Measurements from ENCODE around the gene PRKCE. TPM values are rescaled to one million over a fixed set of nuclear protein-coding genes. Genes with fewer than 3 reads are reported as not detected.

Gene PRKCE
- total RNA-seq, 2 experiments from 2014 or later: 12.5 to 13.6 TPM

DNA sequence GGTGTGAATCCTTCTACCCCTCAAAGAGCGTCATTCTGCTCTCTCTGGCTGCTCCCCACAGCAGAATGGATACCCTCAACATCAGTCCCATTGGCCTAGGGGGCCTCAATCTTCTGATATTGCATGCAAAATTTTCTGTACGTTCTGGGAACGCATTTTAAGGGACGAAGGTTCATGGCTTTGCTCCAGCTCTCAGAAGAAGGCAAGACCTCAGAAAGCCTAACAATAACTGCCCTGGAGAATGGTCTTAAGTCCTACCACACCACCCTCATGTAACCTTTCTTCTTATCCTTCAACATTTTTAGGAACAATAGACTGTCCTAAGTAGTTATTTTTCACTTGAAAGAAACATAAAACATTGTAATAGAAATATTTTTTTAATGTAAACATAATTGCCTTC is 212.6 kb downstream of the PRKCE start:
- ChIA-PET CTCF (no interaction called here), POLR2A (no interaction called here)
- H3K27me3 Mint-ChIP-seq: no peaks in the 10 kb centered on the region
- H3K36me3 Mint-ChIP-seq: no peaks in the 10 kb centered on the region
- no peak for DNase-seq
- H3K4me3 Mint-ChIP-seq: no peak overlapping the region
- no peak overlapping the region for H3K27ac Mint-ChIP-seq
- no peaks in the 10 kb centered on the region for H3K9me3 Mint-ChIP-seq
- peaks cover 38% of the 10 kb centered on the region for H3K4me1 Mint-ChIP-seq (ENCODE audit: low read depth)
- intact Hi-C loops (cut with micrococcal nuclease): loop anchor here (5.0 kb wide), 1 partner anchor 38 kb away; no protein-coding TSS in a partner anchor

DNA sequence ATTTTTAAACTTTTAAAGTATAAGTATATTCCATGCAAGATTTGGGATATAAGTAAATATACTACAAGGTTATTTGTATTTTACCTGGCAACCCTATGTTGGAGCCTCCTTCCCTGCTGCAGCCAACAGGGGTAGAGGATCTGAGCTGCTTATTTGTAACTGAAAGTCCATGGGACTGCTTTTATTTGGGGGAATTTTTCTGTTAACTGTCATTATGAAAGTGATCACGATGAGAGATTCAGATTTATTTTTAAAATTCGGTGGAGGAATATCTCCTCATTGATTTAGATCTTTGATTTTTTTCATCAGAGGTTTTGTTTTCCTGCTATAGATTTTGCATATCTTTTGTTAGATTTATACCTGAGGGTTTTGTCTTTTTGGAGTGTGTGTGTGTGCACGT is 215.9 kb downstream of the PRKCE start:
- DNase-seq: no peak
- Mint-ChIP-seq H3K27me3 (no peaks in the 10 kb centered on the region), H3K4me3 (no peak overlapping the region), H3K36me3 (no peaks in the 10 kb centered on the region), H3K4me1 (ENCODE audit: low read depth) (peaks cover 13% of the 10 kb centered on the region), H3K27ac (no peak overlapping the region), H3K9me3 (no peaks in the 10 kb centered on the region)
- intact Hi-C loops (cut with micrococcal nuclease): no loop called here
- ChIA-PET POLR2A (no interaction called here), CTCF (no interaction called here)

DNA sequence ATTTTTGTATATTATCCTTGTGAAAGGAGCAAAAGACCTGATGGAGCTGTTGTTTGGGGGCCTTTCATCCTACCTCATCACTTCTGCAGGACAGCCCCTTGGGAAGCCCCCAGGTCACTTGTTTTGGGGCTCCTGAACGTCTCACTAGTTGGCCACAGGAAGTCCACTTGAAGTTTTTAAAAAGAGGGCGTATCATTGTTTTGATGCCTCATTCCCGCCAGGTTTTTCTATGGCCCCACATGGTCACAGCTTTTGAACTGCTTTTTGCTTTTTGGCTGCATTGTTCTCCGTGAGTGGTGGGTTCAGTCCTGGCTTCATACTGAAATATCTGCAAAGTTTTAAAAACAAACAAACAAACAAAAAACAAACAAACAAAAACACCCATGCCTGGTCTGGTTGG is 216.3 kb downstream of the PRKCE start:
- Mint-ChIP-seq H3K9me3 (no peaks in the 10 kb centered on the region), H3K36me3 (no peaks in the 10 kb centered on the region), H3K4me3 (no peak overlapping the region), H3K27me3 (no peaks in the 10 kb centered on the region), H3K4me1 (ENCODE audit: low read depth) (peaks cover 9% of the 10 kb centered on the region), H3K27ac (no peak overlapping the region)
- CTCF ChIA-PET: no interaction called here
- intact Hi-C loops (cut with micrococcal nuclease): no loop called here
- POLR2A ChIA-PET: no interaction called here
- DNase-seq: no peak

DNA sequence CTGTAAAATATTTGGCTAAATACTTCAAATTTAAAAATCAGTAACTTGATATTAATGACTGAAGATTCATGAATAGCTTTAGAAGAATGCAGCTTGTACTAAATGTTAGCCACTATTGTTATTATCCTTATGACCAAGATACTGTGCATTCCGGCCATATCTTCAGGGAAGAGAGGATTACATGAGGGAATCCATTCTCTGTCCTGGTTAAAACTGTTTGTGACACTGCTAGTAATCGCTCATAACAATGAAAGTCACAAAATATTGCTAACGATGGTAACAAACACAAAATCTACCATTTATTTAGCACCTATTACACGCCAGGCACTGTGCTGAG is 217.7 kb downstream of the PRKCE start:
- no peak for DNase-seq
- H3K36me3 Mint-ChIP-seq: no peaks in the 10 kb centered on the region
- H3K27me3 Mint-ChIP-seq: no peaks in the 10 kb centered on the region
- H3K4me3 Mint-ChIP-seq: no peak overlapping the region
- POLR2A ChIA-PET: no interaction called here
- CTCF ChIA-PET: no interaction called here
- H3K27ac Mint-ChIP-seq: no peak overlapping the region
- peaks cover 5% of the 10 kb centered on the region for H3K4me1 Mint-ChIP-seq (ENCODE audit: low read depth)
- intact Hi-C loops (cut with micrococcal nuclease): no loop called here
- no peaks in the 10 kb centered on the region for H3K9me3 Mint-ChIP-seq

DNA sequence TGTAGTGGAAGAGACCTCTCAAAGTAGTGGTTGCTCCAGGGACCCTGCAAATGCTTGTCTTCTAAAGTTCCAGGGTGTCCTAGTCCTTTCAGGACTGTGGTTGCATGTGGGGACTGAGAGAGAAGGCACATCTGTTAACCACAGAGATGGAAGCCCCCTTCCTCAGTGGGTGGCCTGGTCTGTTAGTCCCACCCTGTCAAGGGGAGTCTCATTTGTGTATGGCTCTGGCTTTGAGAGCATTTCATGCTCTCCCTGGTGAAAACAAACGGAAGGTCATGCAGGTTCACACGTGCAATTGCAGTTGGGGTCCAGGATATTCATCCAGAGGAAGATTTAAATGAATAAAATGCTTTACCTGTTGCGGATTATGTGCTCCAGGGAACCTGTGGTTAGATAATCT is 219.6 kb downstream of the PRKCE start:
- Mint-ChIP-seq H3K4me1 (ENCODE audit: low read depth) (peaks cover 5% of the 10 kb centered on the region), H3K4me3 (no peak overlapping the region), H3K36me3 (peaks cover 3% of the 10 kb centered on the region), H3K9me3 (peaks cover 10% of the 10 kb centered on the region), H3K27ac (no peak overlapping the region), H3K27me3 (no peaks in the 10 kb centered on the region)
- ChIA-PET POLR2A (no interaction called here), CTCF (no interaction called here)
- DNase-seq: no peak
- intact Hi-C loops (cut with micrococcal nuclease): no loop called here

DNA sequence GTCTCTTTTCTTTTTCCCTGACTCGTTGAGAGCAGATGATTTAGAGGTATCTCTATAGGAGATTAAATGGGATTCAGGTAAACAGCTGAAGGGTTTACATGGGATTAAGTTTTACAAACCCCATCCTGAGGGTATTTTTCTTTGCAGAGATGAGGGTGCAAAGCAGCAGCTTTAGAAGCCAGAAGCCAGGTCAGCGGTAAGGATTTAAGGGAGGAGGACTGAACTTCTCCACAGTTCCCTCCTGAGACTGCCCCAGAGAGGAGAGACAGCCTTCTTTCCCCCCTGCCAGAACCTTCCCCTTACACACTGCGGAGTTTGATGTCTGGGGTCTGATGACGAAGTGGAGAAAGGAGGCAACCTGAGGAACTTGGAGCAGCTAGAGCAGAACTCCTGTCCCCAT is 220.1 kb downstream of the PRKCE start:
- CTCF ChIA-PET: no interaction called here
- H3K4me1 Mint-ChIP-seq (ENCODE audit: low read depth): peaks cover 5% of the 10 kb centered on the region
- no peak for DNase-seq
- no peaks in the 10 kb centered on the region for H3K27me3 Mint-ChIP-seq
- peaks cover 16% of the 10 kb centered on the region for H3K9me3 Mint-ChIP-seq
- intact Hi-C loops (cut with micrococcal nuclease): no loop called here
- no peak overlapping the region for H3K27ac Mint-ChIP-seq
- H3K36me3 Mint-ChIP-seq: peaks cover 8% of the 10 kb centered on the region
- no peak overlapping the region for H3K4me3 Mint-ChIP-seq
- POLR2A ChIA-PET: no interaction called here

DNA sequence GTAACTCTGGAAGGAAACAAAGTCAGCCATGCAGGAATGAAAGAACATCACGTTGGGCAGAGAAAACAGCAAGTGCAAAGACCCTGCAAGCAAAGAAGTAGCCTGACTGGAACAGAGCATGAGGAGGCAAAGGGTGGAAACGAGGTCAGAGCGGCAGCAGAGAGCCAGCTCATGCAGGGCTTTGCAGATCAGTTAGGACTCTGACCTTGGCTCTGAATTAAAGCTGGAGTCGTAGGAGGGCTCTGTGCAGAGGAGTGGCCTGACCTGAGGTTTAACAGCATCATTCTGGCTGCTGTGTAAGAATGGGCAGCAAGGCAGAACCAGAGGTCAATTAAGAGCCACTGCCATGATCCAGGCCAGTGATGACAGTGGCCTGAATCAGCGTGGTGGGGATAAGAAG is 220.7 kb downstream of the PRKCE start:
- Mint-ChIP-seq H3K27ac (no peak overlapping the region), H3K27me3 (no peaks in the 10 kb centered on the region), H3K36me3 (peaks cover 12% of the 10 kb centered on the region), H3K9me3 (peaks cover 20% of the 10 kb centered on the region), H3K4me1 (ENCODE audit: low read depth) (peaks cover 5% of the 10 kb centered on the region), H3K4me3 (no peak overlapping the region)
- no peak for DNase-seq
- ChIA-PET CTCF (no interaction called here), POLR2A (no interaction called here)
- intact Hi-C loops (cut with micrococcal nuclease): no loop called here

DNA sequence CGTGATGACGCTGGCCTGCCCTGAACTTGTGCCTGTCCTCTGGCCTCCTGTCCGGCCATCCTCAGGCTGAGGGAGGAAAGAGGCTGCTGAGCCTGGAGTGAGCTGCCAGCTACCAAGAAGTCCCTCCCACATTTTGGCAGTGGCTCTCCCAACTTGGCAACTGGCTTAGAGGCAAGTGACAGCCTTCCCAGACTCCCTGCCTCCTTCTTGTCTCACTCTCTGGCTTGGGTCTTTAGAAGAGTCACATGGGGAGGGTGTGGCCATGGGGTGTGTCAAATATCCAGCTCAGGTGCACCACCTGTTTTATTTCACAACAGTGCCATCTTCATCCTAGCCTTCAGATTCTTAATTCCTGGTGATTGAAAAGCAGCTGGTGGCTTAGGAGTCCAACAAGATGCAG is 222.9 kb downstream of the PRKCE start:
- H3K4me3 Mint-ChIP-seq: no peak overlapping the region
- peaks cover 24% of the 10 kb centered on the region for H3K36me3 Mint-ChIP-seq
- intact Hi-C loops (cut with micrococcal nuclease): no loop called here
- no peak overlapping the region for H3K27ac Mint-ChIP-seq
- no peak for DNase-seq
- H3K9me3 Mint-ChIP-seq: peaks cover 22% of the 10 kb centered on the region
- no peaks in the 10 kb centered on the region for H3K27me3 Mint-ChIP-seq
- ChIA-PET CTCF (no interaction called here), POLR2A (no interaction called here)
- no peaks in the 10 kb centered on the region for H3K4me1 Mint-ChIP-seq (ENCODE audit: low read depth)

DNA sequence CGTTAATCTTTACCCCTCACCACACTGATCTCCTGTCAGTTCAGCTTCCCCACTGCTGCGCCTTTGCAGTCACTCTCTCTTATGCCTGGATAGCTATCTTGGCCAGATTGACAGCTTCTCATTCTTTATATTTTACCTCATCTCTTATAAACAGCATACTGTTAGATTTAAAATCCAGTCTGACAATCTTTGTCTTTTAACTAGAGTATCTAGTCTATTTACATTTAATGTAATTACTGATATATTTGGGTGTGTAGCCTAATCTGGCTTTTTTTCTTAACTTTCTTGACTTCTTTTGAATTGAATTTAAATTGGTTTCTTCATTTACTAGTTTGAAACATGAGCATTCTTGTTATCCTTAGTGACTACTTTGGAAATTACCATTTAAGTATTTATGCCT is 225.1 kb downstream of the PRKCE start:
- peaks cover 24% of the 10 kb centered on the region for H3K36me3 Mint-ChIP-seq
- CTCF ChIA-PET: no interaction called here

DNA sequence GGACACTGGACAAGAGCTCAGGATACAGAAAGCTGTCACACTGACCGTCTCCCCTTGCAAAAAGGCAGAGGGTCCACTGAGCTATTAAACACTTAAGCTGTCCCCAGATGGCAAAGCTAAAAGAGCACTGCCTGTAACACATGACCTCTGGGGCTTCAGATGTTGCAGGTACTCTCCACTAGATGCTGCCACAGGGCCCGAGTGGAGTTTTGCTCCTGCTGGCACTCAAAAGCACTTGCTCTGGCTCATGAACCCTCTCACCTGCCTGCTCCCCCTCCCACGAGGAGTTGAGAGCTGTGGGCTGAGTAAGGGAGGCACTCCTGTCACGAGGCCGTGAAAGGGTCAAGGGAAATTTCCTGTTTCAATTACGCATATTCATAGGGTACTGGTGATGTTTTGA is 227.9 kb downstream of the PRKCE start:
- Mint-ChIP-seq H3K27ac (no peak overlapping the region), H3K9me3 (peaks cover 22% of the 10 kb centered on the region), H3K4me3 (no peak overlapping the region), H3K27me3 (no peaks in the 10 kb centered on the region), H3K36me3 (peaks cover 28% of the 10 kb centered on the region), H3K4me1 (ENCODE audit: low read depth) (no peaks in the 10 kb centered on the region)
- no peak for DNase-seq
- ChIA-PET CTCF (no interaction called here), POLR2A (no interaction called here)
- intact Hi-C loops (cut with micrococcal nuclease): no loop called here

More for the DNA sequence above, 225.1 kb downstream of the PRKCE start:
- Mint-ChIP-seq H3K27ac (no peak overlapping the region), H3K9me3 (peaks cover 22% of the 10 kb centered on the region), H3K4me3 (no peak overlapping the region), H3K4me1 (ENCODE audit: low read depth) (no peaks in the 10 kb centered on the region), H3K27me3 (no peaks in the 10 kb centered on the region)
- intact Hi-C loops (cut with micrococcal nuclease): no loop called here
- POLR2A ChIA-PET: no interaction called here
- no peak for DNase-seq

DNA sequence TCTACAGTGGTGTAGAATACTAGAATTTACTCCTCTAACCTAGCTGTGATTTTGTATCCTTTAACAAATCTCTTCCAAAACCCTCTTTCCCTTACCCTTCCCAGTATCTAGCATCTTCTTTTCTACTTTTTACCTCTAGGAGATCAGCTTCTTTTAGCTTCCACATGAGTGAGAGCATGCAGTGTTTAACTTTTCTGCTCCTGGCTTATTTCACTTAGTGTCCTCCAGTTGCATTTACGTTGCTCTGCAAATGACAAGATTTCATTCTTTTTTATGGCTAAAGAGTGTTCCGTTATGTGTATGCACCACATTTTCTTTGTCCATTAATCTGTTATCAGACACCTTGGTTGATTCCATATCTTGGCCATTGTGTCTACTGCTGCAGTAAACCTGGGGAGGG is 228.5 kb downstream of the PRKCE start:
- ChIA-PET CTCF (no interaction called here), POLR2A (no interaction called here)
- no peak for DNase-seq
- Mint-ChIP-seq H3K27me3 (no peaks in the 10 kb centered on the region), H3K27ac (no peak overlapping the region), H3K36me3 (peaks cover 28% of the 10 kb centered on the region), H3K4me1 (ENCODE audit: low read depth) (no peaks in the 10 kb centered on the region), H3K9me3 (peaks cover 20% of the 10 kb centered on the region), H3K4me3 (no peak overlapping the region)
- intact Hi-C loops (cut with micrococcal nuclease): no loop called here

DNA sequence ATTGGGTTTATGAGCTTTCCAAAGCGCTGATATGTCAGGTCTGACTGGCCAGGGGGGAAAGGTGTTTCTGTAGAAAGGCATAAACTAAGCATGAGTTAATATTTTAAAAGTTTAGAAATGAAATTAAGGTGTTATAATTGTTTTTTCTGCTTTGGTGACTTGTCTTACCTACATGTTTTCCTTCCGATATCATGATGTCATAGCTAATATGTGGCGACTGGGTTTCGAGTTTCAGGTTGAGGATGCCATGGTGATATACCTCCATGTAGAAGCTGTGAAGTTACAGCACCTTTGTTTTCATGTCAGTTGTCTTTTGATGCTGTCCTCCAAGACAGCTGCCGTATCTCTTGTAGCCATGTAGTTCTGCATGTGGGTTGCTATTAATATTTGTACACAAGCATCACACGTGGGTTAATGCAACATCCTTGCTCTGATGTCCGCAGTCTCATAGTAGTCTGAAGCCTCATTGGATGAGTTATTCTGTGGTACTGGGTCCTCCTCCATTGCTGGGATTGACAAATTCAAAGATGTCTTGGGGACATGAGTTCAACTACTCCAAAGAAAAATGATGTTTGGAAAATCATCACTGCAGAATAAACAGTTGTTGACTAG is 230.6 kb downstream of the PRKCE start:
- H3K27me3 Mint-ChIP-seq: no peaks in the 10 kb centered on the region
- CTCF ChIA-PET: no interaction called here
- H3K4me3 Mint-ChIP-seq: no peak overlapping the region
- intact Hi-C loops (cut with micrococcal nuclease): no loop called here
- DNase-seq: no peak
- H3K4me1 Mint-ChIP-seq (ENCODE audit: low read depth): no peaks in the 10 kb centered on the region
- peaks cover 2% of the 10 kb centered on the region for H3K9me3 Mint-ChIP-seq
- peaks cover 16% of the 10 kb centered on the region for H3K36me3 Mint-ChIP-seq
- H3K27ac Mint-ChIP-seq: no peak overlapping the region
- POLR2A ChIA-PET: no interaction called here

DNA sequence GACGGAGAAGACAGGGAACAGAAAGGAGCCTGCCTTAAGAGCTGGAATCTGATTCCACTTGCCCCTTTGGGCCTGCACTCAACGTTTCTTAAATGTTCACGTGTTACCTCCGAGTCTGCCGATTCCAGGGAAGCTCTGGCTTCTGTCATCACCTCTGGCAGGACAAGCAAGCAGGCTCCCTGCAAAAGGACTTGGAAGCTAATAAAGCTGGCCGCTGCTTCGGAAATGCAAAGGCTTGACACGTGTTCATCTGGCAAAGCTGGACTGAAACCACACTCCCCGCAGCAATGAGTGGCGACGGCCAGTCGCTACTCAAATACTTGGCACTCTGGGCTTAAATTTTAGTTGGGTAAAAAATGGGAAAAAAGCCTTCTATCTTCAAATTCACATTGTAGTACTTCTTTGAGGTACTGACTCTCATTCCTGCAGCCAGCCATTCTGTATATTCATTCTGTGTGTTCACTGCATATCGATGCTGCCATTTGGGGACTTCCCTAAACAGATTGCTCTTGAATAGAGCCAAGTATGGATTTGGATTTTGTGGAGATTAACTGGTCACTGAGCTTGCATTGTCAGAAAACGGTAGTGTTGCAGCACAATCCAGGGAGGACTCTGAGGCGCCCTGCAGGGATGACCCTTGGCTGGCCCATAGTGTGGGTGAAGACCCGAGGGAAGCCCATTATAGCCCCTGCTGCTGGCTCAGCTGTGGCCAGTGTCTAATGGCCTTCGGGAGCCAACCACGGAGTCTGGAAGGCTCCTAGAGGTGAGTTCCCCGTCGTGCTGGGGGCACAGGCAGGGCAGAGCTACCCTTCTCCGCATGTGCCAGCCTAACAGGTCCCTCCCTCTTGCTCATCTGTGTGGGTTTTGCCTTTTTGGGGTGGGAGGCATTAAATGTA is 231.5 kb downstream of the PRKCE start:
- intact Hi-C loops (cut with micrococcal nuclease): no loop called here
- Mint-ChIP-seq H3K9me3 (no peaks in the 10 kb centered on the region), H3K36me3 (peaks cover 10% of the 10 kb centered on the region), H3K27me3 (no peaks in the 10 kb centered on the region), H3K4me3 (no peak overlapping the region), H3K4me1 (ENCODE audit: low read depth) (no peaks in the 10 kb centered on the region), H3K27ac (no peak overlapping the region)
- ChIA-PET CTCF (no interaction called here), POLR2A (no interaction called here)
- no peak for DNase-seq

All from activated CD4-positive, alpha-beta memory T cell treated with anti-CD3 and anti-CD28 coated beads for 36 hours (primary cell).